Cortex of kidney (tissue), 1 donor: ENCODE results near the gene SMIM10L1.

Experiments used
- DNase-seq: peaks from one replicate; lab custom pipeline; 2025; lab: John Stamatoyannopoulos, UW

The SMIM10L1 gene

GRCh38 chr12:11186837-11187236 lies 15.8 kb downstream of the SMIM10L1 start, which contains the start of gene TAS2R42:
Gene TAS2R42, minus strand, starts transcription at chr12:11186937. Its CDS starts 0 bp downstream, at chr12:11186937.
- DNase-seq: no peak

GRCh38 chr12:11202811-11203210 lies 31.8 kb downstream of the SMIM10L1 start:
- DNase-seq: no peak

- DNase-seq: no peak
These were observed 33.2 kb downstream of the SMIM10L1 start for GRCh38 chr12:11204173-11204572.

- DNase-seq: no peak
These were observed 38.1 kb downstream of the SMIM10L1 start for GRCh38 chr12:11209113-11209512.
